Measurements from ENCODE around the gene ZHX3. TPM values are rescaled to one million over a fixed set of nuclear protein-coding genes. Genes with fewer than 3 reads are reported as not detected.
"Not testable (repeated sequence)": the region's sequence is repeated elsewhere in the genome, so short reads cannot be mapped to it uniquely, and the experiment has no call there.

Gene ZHX3
- total RNA-seq, 1 experiment from 2014 or later: 22.1 TPM

DNA sequence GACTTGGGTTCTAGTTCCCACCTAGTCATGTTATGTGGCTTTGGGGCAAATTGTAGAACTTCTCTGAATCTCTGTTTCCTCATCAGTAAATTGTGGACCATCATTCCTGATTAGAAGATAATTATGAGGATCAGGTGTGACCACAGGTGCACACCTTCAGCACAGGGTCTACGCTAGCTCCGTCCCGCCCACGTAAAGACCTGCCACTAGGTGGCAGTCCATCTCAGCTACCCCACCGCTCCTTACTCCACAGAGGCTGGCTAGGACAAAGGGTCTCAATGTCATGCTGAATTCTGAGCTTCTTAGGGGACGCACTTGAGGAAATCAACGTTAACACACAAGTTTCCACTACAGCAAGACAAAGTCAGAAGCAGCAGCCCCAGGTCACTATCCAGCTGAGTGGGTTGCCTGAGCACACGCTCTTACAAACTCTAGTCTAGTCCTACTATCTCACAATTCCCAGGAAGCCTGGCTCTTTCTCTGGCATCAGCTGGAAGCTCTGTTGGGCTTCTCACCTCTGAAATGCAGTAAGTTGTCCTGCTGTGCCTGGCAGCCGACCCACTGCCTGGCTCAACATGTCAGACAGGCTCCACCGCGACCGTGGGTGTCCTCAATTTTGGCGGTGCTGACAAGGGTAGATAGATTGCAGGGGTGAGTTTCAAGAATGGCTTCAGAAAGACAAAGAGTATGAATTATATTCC lies 182.2 kb downstream of the ZHX3 start:
- peak; percentile 44 for DNase-seq (ENCODE audit: low read depth)

DNA sequence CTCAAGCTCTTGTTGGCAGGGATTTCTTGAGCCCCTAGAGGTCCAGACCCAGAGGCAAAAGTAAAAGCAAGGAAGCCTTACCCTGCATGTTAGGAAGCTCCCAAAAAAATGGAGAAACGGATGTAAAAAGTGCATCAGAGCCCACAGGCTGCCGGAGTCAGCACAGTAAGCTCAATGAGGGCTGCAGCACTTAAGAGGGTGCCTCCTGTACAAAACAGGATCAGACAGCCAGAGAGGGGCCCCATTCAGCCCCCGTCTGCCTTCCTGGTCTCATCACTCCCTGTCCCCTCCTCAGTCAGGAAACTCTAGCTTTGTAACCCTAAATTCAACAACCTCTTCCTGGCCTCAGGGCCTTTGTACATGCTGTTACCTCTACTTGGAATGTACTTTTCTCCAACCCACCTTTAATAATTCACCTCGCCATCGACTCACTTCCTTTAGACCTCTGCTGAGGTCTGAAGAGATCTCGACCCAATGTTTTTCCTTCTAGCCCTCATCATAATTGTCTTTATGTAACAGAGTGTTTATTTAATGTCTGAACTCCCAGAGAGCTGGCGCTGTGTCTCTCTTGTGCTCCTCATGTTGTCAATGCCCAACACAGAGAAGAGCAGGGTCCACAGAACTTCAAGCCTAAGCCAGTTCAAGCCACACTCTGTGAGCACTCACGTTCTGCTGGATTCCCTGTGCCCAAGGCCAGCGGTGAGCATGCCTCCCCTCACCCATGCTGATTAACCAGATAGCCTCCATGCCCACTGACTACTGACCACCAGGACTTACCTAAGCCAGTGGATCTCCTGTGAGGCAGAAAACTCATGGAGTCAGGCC lies 183.0 kb downstream of the ZHX3 start:
- DNase-seq (ENCODE audit: low read depth): no peak

DNA sequence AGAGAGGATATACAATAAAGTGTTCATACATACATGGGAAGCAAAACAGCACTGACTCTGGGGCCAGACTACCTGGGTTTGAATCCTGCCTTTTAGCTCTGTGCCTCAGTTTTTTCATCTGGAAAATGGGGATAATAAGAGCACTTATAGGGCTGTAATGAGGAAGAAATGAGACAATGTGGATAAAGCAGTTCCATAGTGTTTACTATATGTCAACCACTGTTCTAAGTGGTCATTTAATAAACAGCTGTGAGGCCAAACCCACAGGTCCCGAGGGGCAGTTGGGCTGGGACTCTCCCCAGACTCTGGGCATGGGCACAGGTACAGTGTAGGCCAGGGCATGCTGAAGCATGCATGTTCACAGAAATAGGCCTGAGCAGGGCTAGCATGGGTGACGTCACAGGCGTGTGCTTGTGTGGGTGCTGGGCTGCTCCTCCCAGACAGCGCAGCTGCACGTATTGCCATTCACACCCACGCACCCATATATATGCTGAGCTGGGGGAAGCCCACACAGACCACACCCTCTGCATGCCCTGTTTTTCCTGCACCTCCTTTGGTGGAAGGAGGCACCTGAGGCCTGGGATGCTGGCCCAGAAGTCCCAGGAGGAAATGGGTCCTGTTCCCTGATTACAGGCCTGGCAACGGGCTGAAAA lies 183.7 kb downstream of the ZHX3 start:
- no peak for DNase-seq (ENCODE audit: low read depth)

DNA sequence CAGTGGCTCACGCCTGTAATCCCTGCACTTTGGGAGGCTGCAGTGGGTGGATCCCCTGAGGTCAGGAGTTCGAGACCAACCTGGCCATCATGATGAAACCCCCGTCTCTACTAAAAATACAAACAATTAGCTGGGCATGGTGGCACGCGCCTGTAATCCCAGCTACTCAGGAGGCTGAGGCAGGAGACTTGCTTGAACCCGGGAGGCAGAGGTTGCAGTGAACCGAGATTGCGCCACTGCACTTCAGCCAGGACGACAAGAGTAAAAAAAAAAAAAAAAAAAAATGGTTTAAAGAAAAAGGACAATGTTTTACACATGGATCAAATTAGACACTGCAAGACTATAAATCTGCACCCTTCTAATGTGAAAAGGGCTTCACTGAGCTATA lies 185.1 kb downstream of the ZHX3 start:
- not testable (repeated sequence) for DNase-seq (ENCODE audit: low read depth)

DNA sequence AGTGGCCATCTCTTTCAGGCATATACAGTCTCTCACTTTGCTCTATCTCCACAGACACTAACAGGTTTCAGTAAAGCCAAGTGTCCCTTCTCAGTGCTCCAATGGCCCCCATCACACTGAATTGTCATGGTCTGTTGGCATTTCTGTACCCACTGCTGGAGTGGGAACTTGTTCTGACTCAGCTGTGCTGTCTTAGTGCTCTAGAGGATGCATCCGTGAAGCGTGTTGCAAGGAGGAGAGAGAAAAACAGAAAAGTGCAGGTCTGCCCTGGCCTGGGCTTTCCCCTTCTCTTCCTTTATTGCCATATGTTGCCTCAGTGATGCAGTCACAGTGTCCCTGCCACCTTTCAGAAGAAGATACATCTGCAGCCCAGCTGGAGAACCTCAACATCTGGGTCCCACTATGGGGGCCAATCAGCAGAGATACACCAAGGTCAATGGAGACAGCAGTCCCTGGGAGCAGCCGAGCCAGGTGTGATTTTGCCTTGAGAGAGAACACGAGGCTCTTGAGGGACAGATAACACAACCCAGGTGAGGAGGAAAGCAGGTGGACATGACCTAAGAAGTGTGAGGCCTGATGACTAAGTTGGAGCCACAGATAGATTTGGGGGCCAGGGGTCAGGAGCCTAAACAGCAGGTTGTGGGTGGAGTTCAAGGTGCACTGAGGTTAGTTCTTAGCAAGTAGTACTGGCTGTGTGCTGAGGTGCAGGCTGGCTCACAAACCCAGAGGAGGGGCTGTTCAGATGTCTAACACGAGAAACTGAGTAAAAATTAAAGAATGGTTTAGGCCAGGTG lies 185.7 kb downstream of the ZHX3 start:
- no peak for DNase-seq (ENCODE audit: low read depth)

Other genes starting within 250 kb of the ZHX3 start
- 32.4 and 38.1 TPM in 2 replicates for gene PLCG1, start 180.2 kb downstream of the ZHX3 start, total RNA-seq (2014; rRNA removed; shearing (Covaris generic))
- 4.5 and 6.0 TPM in 2 replicates for gene LPIN3, start 23.1 kb upstream of the ZHX3 start, total RNA-seq (2014; rRNA removed; shearing (Covaris generic))
- gene EMILIN3, start 49.1 kb upstream of the ZHX3 start, total RNA-seq (2014; rRNA removed; shearing (Covaris generic)): 0.10 and 0.12 TPM in 2 replicates